ENCODE results near the gene GPRC5A. TPM values are rescaled to one million over a fixed set of nuclear protein-coding genes. Genes with fewer than 3 reads are reported as not detected.

The GPRC5A gene
- total and polyA plus RNA-seq, 2 of the 8 experiments (the other 6 are each of a cell fraction or from before 2014, with no cell fraction given): 1.0 to 1.4 TPM

DNA sequence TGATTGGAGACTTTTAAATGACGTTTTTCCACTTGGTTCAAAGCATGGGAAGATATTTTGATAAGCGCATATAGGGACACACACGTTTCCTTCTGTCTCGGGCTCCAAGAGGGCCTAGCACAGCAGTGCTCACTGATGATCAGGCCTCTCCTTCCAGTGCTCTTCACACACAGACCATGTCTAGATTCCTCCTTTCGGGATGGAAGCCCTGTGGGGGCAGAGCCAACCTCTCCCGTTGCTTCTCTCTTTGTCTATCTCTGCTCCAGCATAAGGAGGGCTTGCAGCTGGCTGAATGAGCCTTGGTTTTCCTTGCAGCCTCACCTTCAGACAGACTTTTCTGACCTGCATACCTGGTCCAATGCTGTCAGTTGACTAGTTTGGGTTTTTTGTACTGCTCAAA lies 38.3 kb downstream of the GPRC5A start:
- Histone ChIP-seq H3K79me2 (ENCODE audit: control insufficient read depth in 1 of 2, insufficient read depth in 2 of 2, low read length in 2 of 2) (no peaks in the 10 kb centered on the region), H3K4ac (replicated peaks; ENCODE audit: insufficient read length, low read depth, low read length) (no peak overlapping the region), H3K27ac (ENCODE audit: low read depth, low read length) (no peak overlapping the region), H2AK5ac (ENCODE audit: low read depth, low read length) (no peak overlapping the region), H2AFZ (ENCODE audit: low read length) (no peak overlapping the region), H3K9me3 (ENCODE audit: insufficient read depth in 2 of 2, low read depth in 1 of 2, low read length in 1 of 2) (peaks cover 0 to 3% of the 10 kb centered on the region in 2 experiments; a peak in 1 of 4 replicates), H3K79me1 (ENCODE audit: low read depth, low read length) (no peaks in the 10 kb centered on the region), H3K56ac (replicated peaks; ENCODE audit: insufficient read length, low read depth, low read length) (no peak overlapping the region), H3K36me3 (ENCODE audit: control insufficient read depth in 2 of 4, insufficient read depth in 4 of 4, low read length in 3 of 4) (no peaks in the 10 kb centered on the region), H4K20me1 (replicated peaks in 1 of 2; ENCODE audit: control insufficient read depth in 1 of 2, insufficient read depth in 2 of 2, low read length in 2 of 2) (no peaks in the 10 kb centered on the region), H4K5ac (ENCODE audit: insufficient read length, low read depth, low read length) (no peak overlapping the region), H3K4me2 (ENCODE audit: insufficient read depth in 1 of 2, low read depth in 2 of 2, low read length in 2 of 2) (no peak overlapping the region), H4K8ac (ENCODE audit: extremely low read depth, insufficient read depth, low read length) (no peak overlapping the region), H3K4me3 (ENCODE audit: extremely low read depth in 1 of 4, insufficient read depth in 2 of 4, low read depth in 3 of 4, low read length in 4 of 4) (no peak overlapping the region), H3K18ac (ENCODE audit: extremely low read depth, low read length) (no peak overlapping the region), H3K14ac (ENCODE audit: insufficient read length) (no peak overlapping the region), H4K91ac (replicated peaks; ENCODE audit: insufficient read length, low read length) (no peak overlapping the region), H2BK20ac (ENCODE audit: low read length) (no peak overlapping the region), H3K4me1 (replicated peaks in 1 of 4; ENCODE audit: control insufficient read depth in 3 of 4, insufficient read depth in 4 of 4, low read length in 3 of 4) (no peaks in the 10 kb centered on the region), H3K27me3 (replicated peaks in 1 of 4; ENCODE audit: control insufficient read depth in 3 of 4, extremely low read depth in 1 of 4, insufficient read depth in 3 of 4, low read length in 3 of 4) (no peaks in the 10 kb centered on the region), H2BK12ac (ENCODE audit: low read depth, low read length) (no peak overlapping the region), H2BK15ac (ENCODE audit: low read length) (no peak overlapping the region), H2BK120ac (replicated peaks; ENCODE audit: low read depth, low read length) (no peak overlapping the region), H3K9ac (replicated peaks in 1 of 4; ENCODE audit: extremely low read depth in 1 of 4, low read depth in 3 of 4, low read length in 3 of 4) (no peak overlapping the region), H2BK5ac (ENCODE audit: low read depth, low read length) (no peak overlapping the region), H3K23me2 (ENCODE audit: low read depth, low read length) (no peaks in the 10 kb centered on the region), H3K23ac (ENCODE audit: insufficient read length) (no peak overlapping the region)
- WGBS, 2 experiments (ENCODE audit: extremely low coverage in 1 of 2, insufficient coverage in 1 of 2, insufficient read length in 1 of 2, insufficient replicate concordance in 2 of 2, low coverage in 1 of 2, low lambda C conversion rate in 2 of 2, missing lambda C conversion rate in 1 of 2): 87% methylated on average over 6 of the region's 6 CpGs; no CpG with 5 or more reads in 1 of the 2 experiments
- FAIRE-seq (no peak), DNase-seq (ENCODE audit: low read depth in 1 of 2, low spot score in 2 of 2) (no peak)
- ChIA-PET POLR2A (ENCODE audit: partially characterized antibody) (no interaction called here), CTCF (ENCODE audit: partially characterized antibody) (interaction anchor here (0.7 to 1.5 kb wide), 5 partner anchors 12 to 55 kb away, joined by 3 to 10 read pairs (median 4); no protein-coding TSS in a partner anchor)
- no peak for TF ChIP-seq RFX5 (IDR thresholded peaks at IDR 0.05; ENCODE audit: borderline replicate concordance, low read depth, low read length)
- TF ChIP-seq NANOG (IDR thresholded peaks at IDR 0.05; ENCODE audit: insufficient read depth, low read depth, low read length, poor library complexity, severe bottlenecking): no peak
- no peak for TF ChIP-seq KDM1A (IDR thresholded peaks at IDR 0.05; ENCODE audit: borderline replicate concordance, low read length)
- TF ChIP-seq CHD1 (IDR thresholded peaks at IDR 0.05; ENCODE audit: low read depth, low read length): no peak
- no peak for TF ChIP-seq GTF2F1 (IDR thresholded peaks at IDR 0.05; ENCODE audit: borderline replicate concordance, low read depth, low read length)
- no peak for TF ChIP-seq TAF1 (IDR thresholded peaks at IDR 0.05; ENCODE audit: low read depth, low read length)
- TF ChIP-seq, protein P1, sequence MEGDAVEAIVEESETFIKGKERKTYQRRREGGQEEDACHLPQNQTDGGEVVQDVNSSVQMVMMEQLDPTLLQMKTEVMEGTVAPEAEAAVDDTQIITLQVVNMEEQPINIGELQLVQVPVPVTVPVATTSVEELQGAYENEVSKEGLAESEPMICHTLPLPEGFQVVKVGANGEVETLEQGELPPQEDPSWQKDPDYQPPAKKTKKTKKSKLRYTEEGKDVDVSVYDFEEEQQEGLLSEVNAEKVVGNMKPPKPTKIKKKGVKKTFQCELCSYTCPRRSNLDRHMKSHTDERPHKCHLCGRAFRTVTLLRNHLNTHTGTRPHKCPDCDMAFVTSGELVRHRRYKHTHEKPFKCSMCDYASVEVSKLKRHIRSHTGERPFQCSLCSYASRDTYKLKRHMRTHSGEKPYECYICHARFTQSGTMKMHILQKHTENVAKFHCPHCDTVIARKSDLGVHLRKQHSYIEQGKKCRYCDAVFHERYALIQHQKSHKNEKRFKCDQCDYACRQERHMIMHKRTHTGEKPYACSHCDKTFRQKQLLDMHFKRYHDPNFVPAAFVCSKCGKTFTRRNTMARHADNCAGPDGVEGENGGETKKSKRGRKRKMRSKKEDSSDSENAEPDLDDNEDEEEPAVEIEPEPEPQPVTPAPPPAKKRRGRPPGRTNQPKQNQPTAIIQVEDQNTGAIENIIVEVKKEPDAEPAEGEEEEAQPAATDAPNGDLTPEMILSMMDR (IDR thresholded peaks at IDR 0.05; ENCODE audit: control extremely low read depth in 1 of 3, insufficient read depth in 1 of 3, low read depth in 1 of 3, low read length in 3 of 3): no peak
- TF ChIP-seq CBX5 (IDR thresholded peaks at IDR 0.05; ENCODE audit: low read depth, low read length): no peak
- TF ChIP-seq GABPA (IDR thresholded peaks at IDR 0.05; ENCODE audit: borderline replicate concordance, insufficient read depth, low read length): no peak
- no peak for TF ChIP-seq BACH1 (IDR thresholded peaks at IDR 0.05; ENCODE audit: low read length)
- no peak for TF ChIP-seq TEAD4 (IDR thresholded peaks at IDR 0.05; ENCODE audit: low read depth, low read length)
- TF ChIP-seq TAF7 (optimal IDR thresholded peaks at IDR 0.05; ENCODE audit: borderline replicate concordance, low read depth, low read length): no peak
